Loucy (cell line): Measurements from ENCODE around the gene ZDHHC13.

Source experiments
- CTCF ChIP-seq: fragments of 200-600 bp; sonication (generic); conservative IDR thresholded peaks from 2 replicates; pipeline ENCODE4 v1.5.1; 2014; ENCODE audit warnings: mild to moderate bottlenecking, antibody characterized with exemption, low read length
- EZH2phosphoT487 ChIP-seq: fragments of 200-600 bp; IDR thresholded peaks from 2 replicates; pipeline ENCODE4 v1.6.1; 2018; ENCODE audit warnings: antibody characterized with exemption, mild to moderate bottlenecking, moderate library complexity, borderline replicate concordance

DNA sequence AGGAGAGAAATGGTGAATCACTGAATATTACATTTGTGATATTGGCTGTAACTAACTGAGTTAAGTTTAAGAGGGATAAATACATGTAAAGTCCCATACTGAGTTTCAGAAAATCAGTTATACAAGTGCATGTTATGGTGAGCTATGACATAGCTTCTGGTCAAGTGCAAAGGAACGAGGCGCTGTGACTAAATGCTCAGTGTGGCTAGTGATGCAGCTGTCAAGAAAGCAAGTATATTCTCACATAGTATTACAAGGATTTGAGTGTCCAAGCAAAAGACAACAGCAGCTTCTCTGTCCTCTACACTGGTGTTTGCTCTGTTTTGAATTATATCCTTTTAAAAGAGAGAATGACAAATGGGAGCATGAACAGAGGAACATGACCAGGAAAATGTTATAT is 44.7 kb downstream of the ZDHHC13 start:
- TF ChIP-seq CTCF, result no peak
- TF ChIP-seq EZH2phosphoT487, result no peak
